K562 (cell line): Measurements from ENCODE around the gene KCTD6. TPM values are rescaled to one million over a fixed set of nuclear protein-coding genes. Genes with fewer than 3 reads are reported as not detected.
A peak's percentile ranks its signal among the peaks of the same experiment; 100 is the strongest.

ENCODE experiments used
- ATAC-seq: fragments of 200-7000 bp; cut with Tn5 transposase; 3 replicates; pipeline ENCODE4 v1.9.1; 2020; ENCODE audit warnings: moderate library complexity
- BruUV-seq: library from RNA; stranded (reverse); fragments of 400-500 nt; replicated peaks from 2 replicates; lab custom pipeline; 2021; lab: Mats Ljungman, UMichigan
- CTCF ChIA-PET: fragments of 300-600 bp; formaldehyde crosslinking; extraction: SDS; loops from one replicate; lab custom pipeline; 2021; ENCODE audit warnings: low intra/inter-chr PET ratio; lab: Yijun Ruan, JAX
- POLR2A ChIA-PET: fragments of 300-600, 350-650 bp; sonication (Branson Sonifier 250); formaldehyde crosslinking; extraction: SDS; loops from one replicate; lab custom pipeline; 2021; ENCODE audit warnings: antibody characterized with exemption, inconsistent platforms; lab: Yijun Ruan, JAX
- DNase-seq, 4 experiments: peaks; one replicate each; pipeline versions ENCODE4 v3.0.0 to v3.0.0-alpha.2; 2011 to 2018; ENCODE audit warnings: low spot score in 3 of 4, mixed read lengths in 3 of 4; ENCODE audit errors: extremely low read depth in 1 of 4
- FAIRE-seq: peaks from 2 replicates; lab custom pipeline; 2011; peaks lifted over from hg19 to GRCh38; lab: Jason Lieb, UNC
- H2AFZ ChIP-seq: 2 replicates; pipeline ENCODE4 v1.6.0; 2011; ENCODE audit warnings: low read depth, low read length, control low read depth, inconsistent platforms
- H3K27ac ChIP-seq: fragments of 200-600 bp; 3 replicates; pipeline ENCODE4 v1.8.0; 2011; ENCODE audit warnings: low read depth, mild to moderate bottlenecking, control low read depth, inconsistent platforms, low read length, moderate library complexity, mixed read lengths; ENCODE audit errors: extremely low read depth
- H3K27me3 ChIP-seq, 2 experiments: fragments of 300-600 bp in 1 of 2; 2 replicates in 1 of 2; 3 replicates in 1 of 2; pipeline versions ENCODE4 v1.6.0 to v1.8.0; 2011; ENCODE audit warnings: inconsistent platforms in 2 of 2, low read length in 2 of 2, mild to moderate bottlenecking in 1 of 2, mixed read lengths in 1 of 2, moderate library complexity in 1 of 2; ENCODE audit not compliant: control insufficient read depth in 2 of 2, insufficient read depth in 2 of 2
- H3K36me3 ChIP-seq: fragments of 300-600 bp; 3 replicates; pipeline ENCODE4 v1.8.0; 2011; ENCODE audit warnings: mild to moderate bottlenecking, low read length, inconsistent platforms; ENCODE audit not compliant: control insufficient read depth, insufficient read depth
- H3K4me1 ChIP-seq, 2 experiments: fragments of 200-600 bp in 1 of 2; replicated peaks in 1 of 2; 2 replicates in 1 of 2; 3 replicates in 1 of 2; pipeline versions ENCODE4 v1.5.1 to v1.8.0; 2011; ENCODE audit warnings: inconsistent platforms in 2 of 2, low read length in 2 of 2, mild to moderate bottlenecking in 1 of 2, mixed read lengths in 1 of 2, moderate library complexity in 1 of 2; ENCODE audit not compliant: control insufficient read depth in 2 of 2, insufficient read depth in 2 of 2
- H3K4me2 ChIP-seq: 2 replicates; pipeline ENCODE4 v1.6.1; 2011; ENCODE audit warnings: low read length, control low read depth, inconsistent platforms, mixed read lengths; ENCODE audit not compliant: insufficient read depth
- H3K4me3 ChIP-seq: fragments of 200-600 bp; sonication (generic), shearing (Covaris generic); 2 replicates; pipeline ENCODE4 v1.5.1; 2016; ENCODE audit warnings: control low read depth, inconsistent platforms
- H3K79me2 ChIP-seq: fragments of 200-600 bp; 3 replicates; pipeline ENCODE4 v1.8.0; 2011; ENCODE audit warnings: low read length, inconsistent platforms; ENCODE audit not compliant: control insufficient read depth, insufficient read depth
- H3K9ac ChIP-seq, 2 experiments: 2 replicates each; pipeline versions ENCODE4 v1.6.0 to v1.6.1; 2011; ENCODE audit warnings: low read depth in 2 of 2, low read length in 2 of 2, control low read depth in 1 of 2, inconsistent platforms in 1 of 2, mild to moderate bottlenecking in 1 of 2, mixed read lengths in 1 of 2; ENCODE audit not compliant: insufficient read depth in 1 of 2
- H3K9me1 ChIP-seq: one replicate; pipeline ENCODE4 v1.6.0; 2011; ENCODE audit warnings: inconsistent platforms, mild to moderate bottlenecking, low read length, moderate library complexity; ENCODE audit not compliant: control insufficient read depth, insufficient read depth
- H3K9me3 ChIP-seq: replicated peaks from 2 replicates; pipeline ENCODE4 v1.5.1; 2011; ENCODE audit warnings: low read depth, low read length, inconsistent platforms; ENCODE audit not compliant: control insufficient read depth, insufficient read depth
- H4K20me1 ChIP-seq: replicated peaks from 2 replicates; pipeline ENCODE4 v1.6.1; 2011; ENCODE audit warnings: low read length, inconsistent platforms, mixed read lengths; ENCODE audit not compliant: control insufficient read depth, insufficient read depth
- CHD4 ChIP-seq: fragments of 200-600 bp; sonication (generic); IDR thresholded peaks from 3 replicates; pipeline ENCODE4 v1.6.1; 2012; ENCODE audit warnings: low read depth, mild to moderate bottlenecking, mixed read lengths, low read length, inconsistent platforms; ENCODE audit not compliant: insufficient read depth, insufficient replicate concordance, poor library complexity, severe bottlenecking
- MCM7 ChIP-seq, 2 experiments: fragments of 450-650 bp; IDR thresholded peaks; 2 replicates each; pipeline ENCODE4 v1.6.1; 2016 to 2018
- ZNF584 ChIP-seq: fragments of 200-800 bp; sonication (Bioruptor generic); IDR thresholded peaks from 2 replicates; pipeline ENCODE4 v1.6.1; 2016; ENCODE audit warnings: low read depth, mild to moderate bottlenecking, missing genetic modification characterization, missing compliant biosample characterization
- WGBS: fragments of 100-300 bp; shearing (Covaris generic); methylation state at CpG from one replicate; pipeline ENCODE4 v1.1.6; 2016; ENCODE audit warnings: low coverage, mixed read lengths; ENCODE audit not compliant: insufficient coverage; ENCODE audit errors: missing lambda C conversion rate; 5-methylcytosine and 5-hydroxymethylcytosine counted together
- in situ Hi-C: fragments of 300-500 bp; cut with MboI; formaldehyde crosslinking; loops from 4 replicates; pipeline ENCODE4 v1.15.0; 2018; ENCODE audit warnings: inconsistent platforms, mixed read lengths
- intact Hi-C: fragments of 100-400 bp; cut with micrococcal nuclease; formaldehyde crosslinking; loops from 2 replicates; pipeline ENCODE4 v1.14.2; 2022
- polyA plus RNA-seq, 8 experiments: library from polyadenylated mRNA; depleted of rRNA in 4 of 8; stranded (reverse) in 5 of 8; unstranded in 3 of 8; fragments of >200 nt; fragmentation: Nextera tagmentation in 2 of 8; fragmentation: Illumina TruSeq in 1 of 8; extraction: Ambion mirVana in 2 of 8; extraction: Trizol in 1 of 8; gene quantifications; 2 replicates each; pipeline versions ENCODE4 v1.2.1 to v1.2.3, GENCODE V29; 2011 to 2014; ENCODE audit warnings: inconsistent platforms in 1 of 8, missing spikeins in 1 of 8
- total RNA-seq, 7 experiments: library from RNA; depleted of rRNA in 6 of 7; stranded (reverse); fragments of >200 nt in 6 of 7; fragmentation: Illumina TruSeq in 2 of 7; extraction: Trizol in 2 of 7; gene quantifications; 2 replicates each; pipeline versions ENCODE4 v1.2.1 to v1.2.3, GENCODE V29; 2011 to 2021; ENCODE audit warnings: low replicate concordance in 1 of 7
- TF ChIP-seq, protein P1 (sequence below): fragments of 450-650 bp; IDR thresholded peaks from 2 replicates; pipeline ENCODE4 v1.6.1; 2016; ENCODE audit warnings: mild to moderate bottlenecking, moderate library complexity

The KCTD6 gene
- total and polyA plus RNA-seq, 9 of the 15 experiments (the other 6 are each of a cell fraction or from before 2014, with no cell fraction given), result 2.1 to 5.9 (median 4.5) TPM

DNA sequence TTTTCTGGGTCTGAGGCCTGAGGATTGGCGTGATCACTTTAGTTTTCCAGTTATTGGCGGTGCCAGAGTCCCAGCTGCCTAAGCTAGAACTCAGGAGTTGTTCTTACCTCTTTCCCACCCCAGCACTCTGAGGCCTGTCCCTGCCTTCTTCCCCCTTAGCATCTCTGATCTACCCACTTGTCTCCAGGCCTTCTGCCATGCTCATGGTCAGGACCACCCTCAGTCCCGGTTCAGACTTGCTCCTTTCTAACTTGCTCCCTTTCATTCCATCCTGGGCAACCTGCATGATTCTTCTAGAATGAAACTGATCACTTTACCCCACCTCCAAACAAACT lies 29.4 kb downstream of the KCTD6 start:
- FAIRE-seq, result no peak
- peak overlapping the region in 1 of 2 experiments; percentile 68; a peak in 2 of 4 replicates for H3K9ac ChIP-seq
- in situ Hi-C loops, result no loop called here
- H3K4me1 ChIP-seq, result peaks cover 15 to 25% of the 10 kb centered on the region in 2 experiments; a peak in 4 of 5 replicates
- no TSS peak for BruUV-seq
- peaks cover 0 to 4% of the 10 kb centered on the region in 2 experiments; a peak in 1 of 5 replicates for H3K27me3 ChIP-seq
- H3K36me3 ChIP-seq, result no peaks in the 10 kb centered on the region
- H4K20me1 ChIP-seq, result no peaks in the 10 kb centered on the region
- H3K27ac ChIP-seq, result no peak overlapping the region; the same call in 2 of the 3 replicates
- no peak; the same call in 2 of the 3 replicates for ATAC-seq
- ChIA-PET POLR2A (interaction anchor here (2.0 kb wide), 1 partner anchor 13 kb away, joined by 6 read pairs; no protein-coding TSS in a partner anchor), CTCF (no interaction called here)
- H2AFZ ChIP-seq, result peak overlapping the region; percentile 82
- TF ChIP-seq MCM7 (IDR thresholded peaks at IDR 0.05) (no peak), ZNF584 (CRISPR knock-in tag) (0 out of 2 replicates have a peak, but pooled peaks have one; percentile 22), CHD4 (no peak)
- TF ChIP-seq, protein P1, sequence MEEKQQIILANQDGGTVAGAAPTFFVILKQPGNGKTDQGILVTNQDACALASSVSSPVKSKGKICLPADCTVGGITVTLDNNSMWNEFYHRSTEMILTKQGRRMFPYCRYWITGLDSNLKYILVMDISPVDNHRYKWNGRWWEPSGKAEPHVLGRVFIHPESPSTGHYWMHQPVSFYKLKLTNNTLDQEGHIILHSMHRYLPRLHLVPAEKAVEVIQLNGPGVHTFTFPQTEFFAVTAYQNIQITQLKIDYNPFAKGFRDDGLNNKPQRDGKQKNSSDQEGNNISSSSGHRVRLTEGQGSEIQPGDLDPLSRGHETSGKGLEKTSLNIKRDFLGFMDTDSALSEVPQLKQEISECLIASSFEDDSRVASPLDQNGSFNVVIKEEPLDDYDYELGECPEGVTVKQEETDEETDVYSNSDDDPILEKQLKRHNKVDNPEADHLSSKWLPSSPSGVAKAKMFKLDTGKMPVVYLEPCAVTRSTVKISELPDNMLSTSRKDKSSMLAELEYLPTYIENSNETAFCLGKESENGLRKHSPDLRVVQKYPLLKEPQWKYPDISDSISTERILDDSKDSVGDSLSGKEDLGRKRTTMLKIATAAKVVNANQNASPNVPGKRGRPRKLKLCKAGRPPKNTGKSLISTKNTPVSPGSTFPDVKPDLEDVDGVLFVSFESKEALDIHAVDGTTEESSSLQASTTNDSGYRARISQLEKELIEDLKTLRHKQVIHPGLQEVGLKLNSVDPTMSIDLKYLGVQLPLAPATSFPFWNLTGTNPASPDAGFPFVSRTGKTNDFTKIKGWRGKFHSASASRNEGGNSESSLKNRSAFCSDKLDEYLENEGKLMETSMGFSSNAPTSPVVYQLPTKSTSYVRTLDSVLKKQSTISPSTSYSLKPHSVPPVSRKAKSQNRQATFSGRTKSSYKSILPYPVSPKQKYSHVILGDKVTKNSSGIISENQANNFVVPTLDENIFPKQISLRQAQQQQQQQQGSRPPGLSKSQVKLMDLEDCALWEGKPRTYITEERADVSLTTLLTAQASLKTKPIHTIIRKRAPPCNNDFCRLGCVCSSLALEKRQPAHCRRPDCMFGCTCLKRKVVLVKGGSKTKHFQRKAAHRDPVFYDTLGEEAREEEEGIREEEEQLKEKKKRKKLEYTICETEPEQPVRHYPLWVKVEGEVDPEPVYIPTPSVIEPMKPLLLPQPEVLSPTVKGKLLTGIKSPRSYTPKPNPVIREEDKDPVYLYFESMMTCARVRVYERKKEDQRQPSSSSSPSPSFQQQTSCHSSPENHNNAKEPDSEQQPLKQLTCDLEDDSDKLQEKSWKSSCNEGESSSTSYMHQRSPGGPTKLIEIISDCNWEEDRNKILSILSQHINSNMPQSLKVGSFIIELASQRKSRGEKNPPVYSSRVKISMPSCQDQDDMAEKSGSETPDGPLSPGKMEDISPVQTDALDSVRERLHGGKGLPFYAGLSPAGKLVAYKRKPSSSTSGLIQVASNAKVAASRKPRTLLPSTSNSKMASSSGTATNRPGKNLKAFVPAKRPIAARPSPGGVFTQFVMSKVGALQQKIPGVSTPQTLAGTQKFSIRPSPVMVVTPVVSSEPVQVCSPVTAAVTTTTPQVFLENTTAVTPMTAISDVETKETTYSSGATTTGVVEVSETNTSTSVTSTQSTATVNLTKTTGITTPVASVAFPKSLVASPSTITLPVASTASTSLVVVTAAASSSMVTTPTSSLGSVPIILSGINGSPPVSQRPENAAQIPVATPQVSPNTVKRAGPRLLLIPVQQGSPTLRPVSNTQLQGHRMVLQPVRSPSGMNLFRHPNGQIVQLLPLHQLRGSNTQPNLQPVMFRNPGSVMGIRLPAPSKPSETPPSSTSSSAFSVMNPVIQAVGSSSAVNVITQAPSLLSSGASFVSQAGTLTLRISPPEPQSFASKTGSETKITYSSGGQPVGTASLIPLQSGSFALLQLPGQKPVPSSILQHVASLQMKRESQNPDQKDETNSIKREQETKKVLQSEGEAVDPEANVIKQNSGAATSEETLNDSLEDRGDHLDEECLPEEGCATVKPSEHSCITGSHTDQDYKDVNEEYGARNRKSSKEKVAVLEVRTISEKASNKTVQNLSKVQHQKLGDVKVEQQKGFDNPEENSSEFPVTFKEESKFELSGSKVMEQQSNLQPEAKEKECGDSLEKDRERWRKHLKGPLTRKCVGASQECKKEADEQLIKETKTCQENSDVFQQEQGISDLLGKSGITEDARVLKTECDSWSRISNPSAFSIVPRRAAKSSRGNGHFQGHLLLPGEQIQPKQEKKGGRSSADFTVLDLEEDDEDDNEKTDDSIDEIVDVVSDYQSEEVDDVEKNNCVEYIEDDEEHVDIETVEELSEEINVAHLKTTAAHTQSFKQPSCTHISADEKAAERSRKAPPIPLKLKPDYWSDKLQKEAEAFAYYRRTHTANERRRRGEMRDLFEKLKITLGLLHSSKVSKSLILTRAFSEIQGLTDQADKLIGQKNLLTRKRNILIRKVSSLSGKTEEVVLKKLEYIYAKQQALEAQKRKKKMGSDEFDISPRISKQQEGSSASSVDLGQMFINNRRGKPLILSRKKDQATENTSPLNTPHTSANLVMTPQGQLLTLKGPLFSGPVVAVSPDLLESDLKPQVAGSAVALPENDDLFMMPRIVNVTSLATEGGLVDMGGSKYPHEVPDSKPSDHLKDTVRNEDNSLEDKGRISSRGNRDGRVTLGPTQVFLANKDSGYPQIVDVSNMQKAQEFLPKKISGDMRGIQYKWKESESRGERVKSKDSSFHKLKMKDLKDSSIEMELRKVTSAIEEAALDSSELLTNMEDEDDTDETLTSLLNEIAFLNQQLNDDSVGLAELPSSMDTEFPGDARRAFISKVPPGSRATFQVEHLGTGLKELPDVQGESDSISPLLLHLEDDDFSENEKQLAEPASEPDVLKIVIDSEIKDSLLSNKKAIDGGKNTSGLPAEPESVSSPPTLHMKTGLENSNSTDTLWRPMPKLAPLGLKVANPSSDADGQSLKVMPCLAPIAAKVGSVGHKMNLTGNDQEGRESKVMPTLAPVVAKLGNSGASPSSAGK, result 0 out of 2 replicates have a peak, but pooled peaks have one; percentile 1
- peak overlapping the region; percentile 24; the same call in 1 of the 2 replicates for H3K4me2 ChIP-seq
- 61% methylated on average over 3 of the region's 3 CpGs for WGBS
- no peak overlapping the region for H3K4me3 ChIP-seq
- intact Hi-C loops, result no loop called here
- H3K9me3 ChIP-seq, result no peaks in the 10 kb centered on the region
- DNase-seq, result no peak
- H3K79me2 ChIP-seq, result no peaks in the 10 kb centered on the region
- H3K9me1 ChIP-seq, result no peaks in the 10 kb centered on the region
